GM21717 (cell line): ENCODE data around the gene CITED2.
A peak's percentile ranks its signal among the peaks of the same experiment; 100 is the strongest.

ENCODE experiments used
- ATAC-seq: cut with Tn5 transposase; IDR thresholded peaks from one replicate; pipeline ENCODE4 v1.9.1; 2021; ENCODE audit warnings: mild to moderate bottlenecking, moderate library complexity; ENCODE audit not compliant: unreplicated experiment

Gene CITED2

GRCh38 chr6:139334806-139335446 is 39.5 kb downstream of the CITED2 start:
- ATAC-seq: no peak

- no peak for ATAC-seq
These were observed 43.5 kb downstream of the CITED2 start for GRCh38 chr6:139330826-139331500.

- no peak for ATAC-seq
These were observed 44.1 kb downstream of the CITED2 start for GRCh38 chr6:139330306-139330705.

GRCh38 chr6:139329224-139329623 is 45.2 kb downstream of the CITED2 start:
- no peak for ATAC-seq

GRCh38 chr6:139327038-139327437 is 47.4 kb downstream of the CITED2 start:
- ATAC-seq: peak; percentile 64

GRCh38 chr6:139325686-139326085 is 48.8 kb downstream of the CITED2 start:
- no peak for ATAC-seq

GRCh38 chr6:139325125-139325524 is 49.3 kb downstream of the CITED2 start:
- peak; percentile 42 for ATAC-seq

GRCh38 chr6:139324301-139324555 is 50.2 kb downstream of the CITED2 start:
- ATAC-seq: no peak

- ATAC-seq: peak; percentile 40
These were observed 50.7 kb downstream of the CITED2 start for GRCh38 chr6:139323511-139324300.
